Loucy (cell line): Measurements from ENCODE around the gene ZFAND3.

Experiments
- H2AFZ ChIP-seq: fragments of 200-600 bp; sonication (generic); 2 replicates; pipeline ENCODE4 v1.6.0; 2016; ENCODE audit warnings: antibody characterized with exemption, mild to moderate bottlenecking, low read length, moderate library complexity
- H3F3A ChIP-seq: fragments of 200-600 bp; 2 replicates; pipeline ENCODE4 v1.6.0; 2016; ENCODE audit warnings: antibody characterized with exemption, low read depth, mild to moderate bottlenecking
- H3K27me3 ChIP-seq: fragments of 200-600 bp; sonication (generic); 2 replicates; pipeline ENCODE4 v1.6.1; 2014; ENCODE audit warnings: low read length, mild to moderate bottlenecking; ENCODE audit not compliant: insufficient read depth, poor library complexity, severe bottlenecking
- H3K36me3 ChIP-seq: fragments of 200-600 bp; sonication (generic); 2 replicates; pipeline ENCODE4 v1.6.1; 2016; ENCODE audit warnings: low read length; ENCODE audit not compliant: insufficient read depth
- H3K4me1 ChIP-seq: fragments of 200-600 bp; sonication (generic); 2 replicates; pipeline ENCODE4 v1.5.1; 2014; ENCODE audit warnings: low read length, mild to moderate bottlenecking; ENCODE audit not compliant: insufficient read depth, poor library complexity, severe bottlenecking
- H3K4me2 ChIP-seq: fragments of 200-600 bp; sonication (generic); 2 replicates; pipeline ENCODE4 v1.6.0; 2014; ENCODE audit warnings: antibody characterized with exemption, low read length, low read depth, mild to moderate bottlenecking; ENCODE audit not compliant: poor library complexity, severe bottlenecking
- H3K4me3 ChIP-seq: fragments of 200-600 bp; sonication (generic); 2 replicates; pipeline ENCODE4 v1.5.1; 2014; ENCODE audit warnings: low read length, mild to moderate bottlenecking, mixed read lengths; ENCODE audit not compliant: poor library complexity, severe bottlenecking
- H3K79me2 ChIP-seq: fragments of 200-600 bp; sonication (generic); 2 replicates; pipeline ENCODE4 v1.6.1; 2014; ENCODE audit warnings: low read length; ENCODE audit not compliant: insufficient read depth
- H3K9ac ChIP-seq: fragments of 200-600 bp; sonication (generic); 2 replicates; pipeline ENCODE4 v1.6.0; 2014; ENCODE audit warnings: mild to moderate bottlenecking, low read depth, low read length, moderate library complexity; ENCODE audit not compliant: poor library complexity, severe bottlenecking
- H3K9me2 ChIP-seq: fragments of 200-600 bp; sonication (generic); replicated peaks from 2 replicates; pipeline ENCODE4 v1.6.1; 2016; ENCODE audit warnings: low read depth, low read length, mixed read lengths
- H3K9me3 ChIP-seq: fragments of 200-600 bp; sonication (generic); 2 replicates; pipeline ENCODE4 v1.6.1; 2014; ENCODE audit warnings: mild to moderate bottlenecking, antibody characterized with exemption, low read length, low read depth; ENCODE audit not compliant: insufficient read depth
- H4K20me1 ChIP-seq: fragments of 200-600 bp; sonication (generic); 2 replicates; pipeline ENCODE4 v1.6.0; 2014; ENCODE audit warnings: antibody characterized with exemption, low read length, mild to moderate bottlenecking; ENCODE audit not compliant: insufficient read depth, poor library complexity, severe bottlenecking
- CTCF ChIP-seq: fragments of 200-600 bp; sonication (generic); conservative IDR thresholded peaks from 2 replicates; pipeline ENCODE4 v1.5.1; 2014; ENCODE audit warnings: mild to moderate bottlenecking, antibody characterized with exemption, low read length
- EZH2phosphoT487 ChIP-seq: fragments of 200-600 bp; IDR thresholded peaks from 2 replicates; pipeline ENCODE4 v1.6.1; 2018; ENCODE audit warnings: antibody characterized with exemption, mild to moderate bottlenecking, moderate library complexity, borderline replicate concordance

The ZFAND3 gene

GRCh38 chr6:37920667-37921066 lies 101.1 kb downstream of the ZFAND3 start:
- H3K9me3 ChIP-seq, result no peaks in the 10 kb centered on the region
- H3K79me2 ChIP-seq, result peaks cover 96% of the 10 kb centered on the region
- H3F3A ChIP-seq, result no peaks in the 10 kb centered on the region
- H3K4me1 ChIP-seq, result peaks cover 17% of the 10 kb centered on the region
- no peaks in the 10 kb centered on the region for H3K9me2 ChIP-seq
- no peak overlapping the region for H3K4me2 ChIP-seq
- peaks cover 55% of the 10 kb centered on the region for H4K20me1 ChIP-seq
- H3K4me3 ChIP-seq, result no peak overlapping the region
- H3K36me3 ChIP-seq, result peaks cover 3% of the 10 kb centered on the region; the same call in 1 of the 2 replicates
- no peaks in the 10 kb centered on the region for H3K27me3 ChIP-seq
- no peak overlapping the region for H2AFZ ChIP-seq
- no peak overlapping the region for H3K9ac ChIP-seq
- TF ChIP-seq CTCF (no peak), EZH2phosphoT487 (no peak)

- H4K20me1 ChIP-seq, result peaks cover 60% of the 10 kb centered on the region
- peaks cover 96% of the 10 kb centered on the region for H3K79me2 ChIP-seq
Observed at GRCh38 chr6:37922563-37922962, 103.0 kb downstream of the ZFAND3 start.

GRCh38 chr6:37923514-37923913 lies 104.0 kb downstream of the ZFAND3 start:
- no peak overlapping the region for H3K9ac ChIP-seq
- H3K4me3 ChIP-seq, result no peak overlapping the region
- no peak for TF ChIP-seq CTCF
- TF ChIP-seq EZH2phosphoT487, result no peak
- H3K36me3 ChIP-seq, result no peaks in the 10 kb centered on the region
- H2AFZ ChIP-seq, result no peak overlapping the region
- peaks cover 51% of the 10 kb centered on the region for H4K20me1 ChIP-seq
- no peaks in the 10 kb centered on the region for H3K9me2 ChIP-seq
- H3K79me2 ChIP-seq, result peaks cover 95% of the 10 kb centered on the region
- no peaks in the 10 kb centered on the region for H3K27me3 ChIP-seq
- peaks cover 14% of the 10 kb centered on the region for H3K4me1 ChIP-seq
- no peaks in the 10 kb centered on the region for H3F3A ChIP-seq
- no peaks in the 10 kb centered on the region for H3K9me3 ChIP-seq
- H3K4me2 ChIP-seq, result no peak overlapping the region

More at GRCh38 chr6:37922563-37922962, 103.0 kb downstream of the ZFAND3 start:
- TF ChIP-seq CTCF, result no peak
- TF ChIP-seq EZH2phosphoT487, result no peak
- H3F3A ChIP-seq, result no peaks in the 10 kb centered on the region
- peaks cover 10% of the 10 kb centered on the region for H3K4me1 ChIP-seq
- H3K27me3 ChIP-seq, result no peaks in the 10 kb centered on the region
- H3K4me3 ChIP-seq, result no peak overlapping the region
- H3K36me3 ChIP-seq, result no peaks in the 10 kb centered on the region
- H3K9ac ChIP-seq, result no peak overlapping the region
- H3K4me2 ChIP-seq, result no peak overlapping the region
- H3K9me2 ChIP-seq, result no peaks in the 10 kb centered on the region
- no peaks in the 10 kb centered on the region for H3K9me3 ChIP-seq
- no peak overlapping the region for H2AFZ ChIP-seq
